Astrocyte (in vitro differentiated cells and primary cell): ENCODE results near the gene FICD.

ENCODE experiments used
- EZH2 ChIP-seq: IDR thresholded peaks from 2 replicates; pipeline ENCODE4 v1.6.1; 2012; ENCODE audit warnings: mild to moderate bottlenecking, low read length, inconsistent platforms; ENCODE audit not compliant: insufficient read depth
- TF ChIP-seq, protein P1 (sequence below): IDR thresholded peaks from 2 replicates; pipeline ENCODE4 v1.5.1; 2011; ENCODE audit warnings: low read depth, mild to moderate bottlenecking, inconsistent platforms, low read length, moderate library complexity; ENCODE audit not compliant: insufficient read depth

DNA sequence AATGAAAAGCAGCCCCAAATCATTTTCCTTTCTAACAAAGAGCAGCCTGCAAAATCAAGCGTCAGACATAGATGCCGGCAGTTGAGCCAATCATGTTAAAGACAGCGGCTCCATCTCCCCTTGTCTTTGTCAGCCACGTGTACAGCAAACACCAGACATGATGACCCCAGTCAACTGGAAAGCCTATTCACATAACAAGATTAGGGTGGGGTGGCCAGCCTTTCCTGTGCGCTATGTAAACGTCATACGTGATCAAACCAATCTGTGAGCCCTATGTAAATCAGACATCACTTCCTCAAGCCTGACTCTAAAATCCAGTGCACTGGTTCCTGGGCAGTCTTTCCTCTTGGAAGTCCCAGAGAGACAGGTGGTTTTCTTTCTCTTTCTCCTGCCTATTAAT, 9.9 kb upstream of the FICD start:
- TF ChIP-seq, protein P1, sequence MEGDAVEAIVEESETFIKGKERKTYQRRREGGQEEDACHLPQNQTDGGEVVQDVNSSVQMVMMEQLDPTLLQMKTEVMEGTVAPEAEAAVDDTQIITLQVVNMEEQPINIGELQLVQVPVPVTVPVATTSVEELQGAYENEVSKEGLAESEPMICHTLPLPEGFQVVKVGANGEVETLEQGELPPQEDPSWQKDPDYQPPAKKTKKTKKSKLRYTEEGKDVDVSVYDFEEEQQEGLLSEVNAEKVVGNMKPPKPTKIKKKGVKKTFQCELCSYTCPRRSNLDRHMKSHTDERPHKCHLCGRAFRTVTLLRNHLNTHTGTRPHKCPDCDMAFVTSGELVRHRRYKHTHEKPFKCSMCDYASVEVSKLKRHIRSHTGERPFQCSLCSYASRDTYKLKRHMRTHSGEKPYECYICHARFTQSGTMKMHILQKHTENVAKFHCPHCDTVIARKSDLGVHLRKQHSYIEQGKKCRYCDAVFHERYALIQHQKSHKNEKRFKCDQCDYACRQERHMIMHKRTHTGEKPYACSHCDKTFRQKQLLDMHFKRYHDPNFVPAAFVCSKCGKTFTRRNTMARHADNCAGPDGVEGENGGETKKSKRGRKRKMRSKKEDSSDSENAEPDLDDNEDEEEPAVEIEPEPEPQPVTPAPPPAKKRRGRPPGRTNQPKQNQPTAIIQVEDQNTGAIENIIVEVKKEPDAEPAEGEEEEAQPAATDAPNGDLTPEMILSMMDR: no peak
- TF ChIP-seq EZH2: no peak
